Stimulated activated CD4-positive, alpha-beta T cell treated with anti-CD3 and anti-CD28 coated beads, Interleukin-2, amount 100 ng/mL, for 4 hours (primary cell): ENCODE results near the gene DES.

ENCODE experiments used
- DNase-seq: peaks from one replicate; pipeline ENCODE4 v3.0.0-alpha.2; 2020; ENCODE audit warnings: low read depth

DES gene

GRCh38 chr2:219419331-219420197 is 1.4 kb downstream of the DES start:
- no peak for DNase-seq

GRCh38 chr2:219420687-219421086 is 2.5 kb downstream of the DES start:
- no peak for DNase-seq

GRCh38 chr2:219421323-219421722 is 3.1 kb downstream of the DES start:
- DNase-seq: no peak

- DNase-seq: no peak
Observed at GRCh38 chr2:219422952-219423534, 4.9 kb downstream of the DES start.

- no peak for DNase-seq
Observed at GRCh38 chr2:219423652-219424377, 5.6 kb downstream of the DES start.

- no peak for DNase-seq
Observed at GRCh38 chr2:219425238-219426067, 7.3 kb downstream of the DES start.

GRCh38 chr2:219426068-219426443 is 7.9 kb downstream of the DES start:
- no peak for DNase-seq

DNA sequence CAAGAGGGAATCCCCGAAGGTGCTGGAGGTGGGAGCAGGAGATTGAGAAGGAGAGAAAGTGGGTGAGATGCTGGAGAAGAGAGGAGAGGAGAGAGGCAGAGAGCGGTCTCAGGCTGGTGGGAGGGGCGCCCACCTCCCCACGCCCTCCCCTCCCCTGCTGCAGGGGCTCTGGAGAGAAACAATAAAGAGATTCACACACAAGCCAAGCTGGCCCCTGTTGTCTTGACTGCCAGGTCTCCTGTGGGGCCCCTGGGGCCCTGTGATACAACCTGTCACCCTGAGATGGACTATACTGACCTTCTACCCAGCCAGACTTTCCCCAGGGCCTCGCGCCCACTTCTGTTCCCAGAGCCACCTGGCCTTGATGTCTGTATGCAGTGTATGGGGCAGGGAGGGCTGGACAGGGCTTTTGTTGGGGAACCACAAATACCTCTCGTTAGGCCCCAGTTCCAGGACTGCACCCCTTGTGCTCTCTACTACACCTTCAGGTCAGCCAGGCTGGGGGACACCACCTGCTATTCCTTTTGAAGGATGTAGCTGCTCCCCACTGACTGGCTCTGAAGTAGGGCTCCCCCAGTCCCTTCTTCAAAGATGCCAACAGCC is 8.5 kb downstream of the DES start:
- no peak for DNase-seq

DNA sequence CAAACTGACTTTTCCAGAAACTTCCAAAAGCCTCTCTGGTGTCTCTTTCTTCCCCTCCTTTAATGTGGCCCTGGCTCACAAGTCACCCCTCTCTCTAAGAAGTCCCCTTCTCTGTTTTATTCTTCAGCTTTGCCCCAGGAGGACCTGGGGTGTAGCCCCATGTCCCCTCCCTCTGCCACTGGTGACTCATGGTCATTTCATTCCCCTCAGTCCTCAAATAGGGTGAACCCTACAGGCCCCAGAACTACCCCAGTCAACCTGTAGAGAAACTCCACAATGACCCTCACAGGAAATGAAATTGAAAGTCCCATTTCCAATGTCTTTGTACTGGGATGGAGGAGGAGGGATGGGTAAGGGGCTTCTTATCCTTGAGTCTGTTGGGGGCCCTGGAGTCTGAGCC is 10.3 kb downstream of the DES start:
- DNase-seq: no peak

- no peak for DNase-seq
Observed at GRCh38 chr2:219429958-219430606, 11.9 kb downstream of the DES start.

DNA sequence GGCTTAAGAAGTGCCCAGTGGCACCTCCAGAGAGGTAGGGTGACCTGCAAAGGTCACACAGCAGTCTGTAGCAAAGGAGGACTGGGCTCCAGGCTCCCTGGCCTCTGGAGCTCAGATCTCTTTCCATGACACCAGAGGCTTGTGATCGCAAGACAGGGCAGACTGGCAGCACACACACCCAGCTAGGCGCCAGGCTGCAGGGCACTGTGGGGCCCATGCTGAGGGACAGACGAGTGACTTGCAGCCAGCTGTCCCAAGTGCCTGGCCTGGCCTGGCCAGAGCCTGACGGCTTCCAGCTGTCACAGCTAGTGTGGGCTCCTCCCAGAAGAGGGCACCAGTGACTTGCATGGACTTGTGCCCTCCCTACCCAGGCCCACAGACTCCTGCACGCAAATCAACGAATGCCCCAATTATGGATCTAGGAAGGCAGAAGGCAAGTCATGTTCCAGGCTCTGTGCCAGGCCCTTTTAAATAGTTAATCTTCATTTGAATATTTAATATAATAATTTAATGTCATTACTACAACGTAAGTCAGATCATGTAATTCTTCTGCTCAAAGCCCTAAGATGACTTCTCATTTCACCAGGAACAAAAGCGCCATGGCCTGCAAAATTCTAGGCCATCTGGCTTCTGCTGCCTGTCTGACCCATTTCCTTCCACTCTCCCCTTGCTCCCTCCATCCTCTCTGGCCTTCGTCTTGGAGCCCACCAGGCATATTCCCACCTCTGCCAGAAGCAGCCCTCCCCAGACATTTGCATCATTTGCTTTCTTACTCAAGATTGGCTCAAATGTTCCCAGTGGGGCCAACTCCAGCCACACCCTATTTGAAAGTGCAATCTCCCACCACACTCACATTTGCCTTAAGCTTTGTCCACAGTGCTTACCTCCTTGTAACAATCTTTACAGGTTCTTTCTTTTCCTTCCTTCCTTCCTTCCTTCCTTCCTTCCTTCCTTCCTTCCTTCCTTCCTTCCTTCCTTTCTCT is 12.7 kb downstream of the DES start:
- DNase-seq: no peak

DNA sequence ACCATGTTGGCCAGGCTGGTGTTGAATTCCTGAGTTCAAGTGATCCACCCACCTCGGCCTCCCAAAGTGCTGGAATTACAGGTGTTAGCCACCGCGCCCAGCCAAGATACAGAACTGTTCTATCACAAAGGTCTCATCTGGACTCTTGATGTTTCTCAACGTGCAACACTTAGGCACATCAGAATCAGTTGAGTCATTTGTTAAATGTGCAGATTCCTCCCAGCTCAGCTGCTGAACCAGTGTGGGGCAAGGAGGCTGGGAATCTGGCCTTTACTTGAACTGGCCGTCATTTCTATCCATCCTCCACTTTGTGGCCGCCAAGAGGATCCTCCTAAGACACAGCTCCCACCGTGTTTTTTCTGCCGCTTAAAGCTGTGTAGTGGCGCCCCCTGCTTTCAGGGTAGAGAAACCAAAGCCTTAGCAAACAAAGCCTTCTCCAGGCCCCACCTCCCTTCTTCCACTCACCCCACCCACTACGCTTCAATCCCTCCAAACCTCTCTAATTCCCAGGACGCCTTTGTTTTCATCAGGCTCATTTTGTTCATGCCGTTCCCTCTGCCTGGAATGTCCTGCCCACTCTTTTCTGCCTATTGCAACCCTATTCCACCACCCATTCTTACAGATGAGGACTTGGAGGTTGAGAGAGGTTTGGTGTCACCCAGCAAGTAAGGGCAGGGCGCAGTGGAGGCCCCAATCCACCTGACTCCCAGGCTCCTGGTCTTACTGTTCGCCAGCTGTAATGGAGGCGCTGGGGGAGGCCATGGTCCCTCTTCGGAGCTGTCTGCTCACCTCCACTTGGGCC is 15.7 kb downstream of the DES start:
- DNase-seq: no peak

DNA sequence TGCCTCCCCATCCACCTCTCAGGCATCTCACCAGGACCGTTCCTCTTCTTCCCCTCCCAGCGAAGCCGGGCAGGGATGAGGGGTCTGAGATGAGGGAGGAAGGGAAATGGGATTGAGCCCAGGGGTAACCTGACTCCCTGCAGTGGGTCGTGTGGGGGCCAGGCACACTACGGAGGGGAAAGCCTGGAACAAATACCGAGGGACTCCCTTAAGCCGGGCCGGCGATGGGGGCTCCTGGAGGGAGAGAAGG is 16.2 kb downstream of the DES start:
- no peak for DNase-seq

DNA sequence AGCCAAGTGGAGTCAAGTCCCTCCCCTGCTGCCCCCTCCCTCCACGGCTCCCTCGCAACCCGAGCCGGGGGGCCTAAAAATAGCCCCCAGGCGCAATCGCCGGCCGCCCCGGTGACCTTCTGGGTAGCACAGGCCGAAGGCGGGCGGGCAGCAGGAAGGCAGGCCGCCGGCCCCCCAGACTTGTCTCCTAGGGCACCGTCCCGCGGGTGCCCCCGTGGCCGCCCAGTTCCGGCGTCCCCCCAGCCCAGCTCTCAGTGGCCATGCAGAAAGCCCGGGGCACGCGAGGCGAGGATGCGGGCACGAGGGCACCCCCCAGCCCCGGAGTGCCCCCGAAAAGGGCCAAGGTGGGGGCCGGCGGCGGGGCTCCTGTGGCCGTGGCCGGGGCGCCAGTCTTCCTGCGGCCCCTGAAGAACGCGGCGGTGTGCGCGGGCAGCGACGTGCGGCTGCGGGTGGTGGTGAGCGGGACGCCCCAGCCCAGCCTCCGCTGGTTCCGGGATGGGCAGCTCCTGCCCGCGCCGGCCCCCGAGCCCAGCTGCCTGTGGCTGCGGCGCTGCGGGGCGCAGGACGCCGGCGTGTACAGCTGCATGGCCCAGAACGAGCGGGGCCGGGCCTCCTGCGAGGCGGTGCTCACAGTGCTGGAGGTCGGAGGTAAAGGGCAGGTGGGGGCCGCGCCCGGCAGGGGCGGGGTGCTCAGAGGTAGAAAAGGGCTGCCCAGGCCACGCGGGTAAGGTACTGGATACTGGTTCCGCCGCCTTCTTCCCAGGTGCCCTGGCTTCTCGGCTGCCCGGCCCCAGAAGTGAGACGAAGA is 16.7 kb downstream of the DES start, which contains the start of gene SPEG:
SPEG (plus strand) TSS at position 126 of the 808 bp plus-strand sequence; CDS start at position 261, 135 bp downstream.
- no peak for DNase-seq

- DNase-seq: no peak
Observed at GRCh38 chr2:219435701-219436100, 17.5 kb downstream of the DES start.

- no peak for DNase-seq
Observed at GRCh38 chr2:219436491-219436890, 18.3 kb downstream of the DES start.

- no peak for DNase-seq
Observed at GRCh38 chr2:219437141-219437540, 19.0 kb downstream of the DES start.

DNA sequence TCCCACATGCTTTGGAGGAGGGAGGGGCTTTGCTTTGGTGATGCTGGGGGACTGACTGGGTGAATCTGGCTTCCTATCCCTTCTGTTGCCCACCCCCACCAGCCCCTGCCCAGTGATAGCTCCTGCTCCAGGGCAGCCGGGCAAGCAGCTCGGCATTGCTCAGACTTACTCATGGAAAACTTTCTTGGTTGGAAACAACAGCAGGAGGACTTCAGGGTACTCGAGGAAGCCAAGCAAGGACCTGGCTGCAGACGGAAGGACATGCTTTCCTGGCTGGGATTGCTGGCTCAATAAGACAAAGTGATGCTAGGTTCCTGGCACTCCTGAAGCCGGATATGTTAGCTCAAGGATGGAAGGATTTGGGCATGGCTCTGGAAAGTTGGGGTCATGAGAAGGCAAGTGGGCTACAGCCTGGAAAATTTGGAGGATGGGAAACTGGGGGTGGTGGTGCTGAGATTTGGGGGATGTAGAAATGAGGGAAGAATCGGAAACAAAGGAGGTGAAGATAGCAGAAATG is 19.6 kb downstream of the DES start:
- DNase-seq: no peak
